Fibroblast of lung (primary cell): ENCODE results near the gene NYAP1. TPM values are rescaled to one million over a fixed set of nuclear protein-coding genes. Genes with fewer than 3 reads are reported as not detected.

Experiments used
- DNase-seq, 2 donors: peaks; one replicate each; pipeline versions ENCODE4 v3.0.0 to v3.0.0-alpha.2; 2010; ENCODE audit warnings: low read depth in 2 of 2
- H2AFZ ChIP-seq: 2 replicates; pipeline ENCODE4 v1.5.1; 2012; ENCODE audit warnings: low read length, control low read depth, inconsistent platforms
- H3K27ac ChIP-seq: 2 replicates; pipeline ENCODE4 v1.5.1; 2011; ENCODE audit warnings: low read length, control low read depth; ENCODE audit not compliant: insufficient read depth
- H3K27me3 ChIP-seq: 2 replicates; pipeline ENCODE4 v1.5.1; 2011; ENCODE audit warnings: mild to moderate bottlenecking, low read length; ENCODE audit not compliant: control insufficient read depth, insufficient read depth
- H3K36me3 ChIP-seq: 2 replicates; pipeline ENCODE4 v1.5.1; 2011; ENCODE audit warnings: low read length; ENCODE audit not compliant: control insufficient read depth, insufficient read depth
- H3K4me1 ChIP-seq: 2 replicates; pipeline ENCODE4 v1.5.1; 2011; ENCODE audit warnings: low read length; ENCODE audit not compliant: control insufficient read depth, insufficient read depth; ENCODE audit errors: extremely low read depth
- H3K4me2 ChIP-seq: 2 replicates; pipeline ENCODE4 v1.5.1; 2011; ENCODE audit warnings: low read length, control low read depth; ENCODE audit not compliant: insufficient read depth; ENCODE audit errors: extremely low read depth
- H3K4me3 ChIP-seq, 4 experiments: fragments of 200-600 bp in 1 of 4; sonication (generic) in 1 of 4; replicated peaks in 1 of 4; 2 replicates each; pipeline ENCODE4 v1.5.1; 2011 to 2016; ENCODE audit warnings: low read length in 4 of 4, low read depth in 3 of 4, mild to moderate bottlenecking in 3 of 4, control low read depth in 2 of 4, inconsistent platforms in 1 of 4, mixed read lengths in 1 of 4; ENCODE audit not compliant: insufficient read depth in 1 of 4; ENCODE audit errors: control extremely low read depth in 1 of 4
- H3K79me2 ChIP-seq: 2 replicates; pipeline ENCODE4 v1.5.1; 2012; ENCODE audit warnings: mild to moderate bottlenecking, low read length, inconsistent platforms; ENCODE audit not compliant: control insufficient read depth, insufficient read depth
- H3K9ac ChIP-seq: 2 replicates; pipeline ENCODE4 v1.5.1; 2011; ENCODE audit warnings: mild to moderate bottlenecking, low read length, control low read depth; ENCODE audit not compliant: insufficient read depth
- H3K9me3 ChIP-seq: 2 replicates; pipeline ENCODE4 v1.5.1; 2012; ENCODE audit warnings: low read depth, low read length; ENCODE audit not compliant: control insufficient read depth, insufficient read depth
- H4K20me1 ChIP-seq: 2 replicates; pipeline ENCODE4 v1.5.1; 2011; ENCODE audit warnings: low read length; ENCODE audit not compliant: control insufficient read depth, insufficient read depth; ENCODE audit errors: extremely low read depth
- EZH2 ChIP-seq: IDR thresholded peaks from 2 replicates; pipeline ENCODE4 v1.5.1; 2012; ENCODE audit warnings: low read length, control low read depth, mild to moderate bottlenecking; ENCODE audit errors: missing control alignments
- polyA plus RNA-seq, 2 donors: library from polyadenylated mRNA; depleted of rRNA in 1 of 2; stranded (reverse) in 1 of 2; unstranded in 1 of 2; fragments of >200 nt; gene quantifications; 2 replicates each; pipeline ENCODE4 v1.2.1, GENCODE V29; 2011 to 2012; ENCODE audit warnings: missing spikeins in 1 of 2
- total RNA-seq: library from RNA; depleted of rRNA; stranded (reverse); fragments of >200 nt; gene quantifications from 2 replicates; pipeline ENCODE4 v1.2.1, GENCODE V29; 2014
- TF ChIP-seq, protein P1 (sequence below), 2 donors: IDR thresholded peaks in 1 of 2; conservative IDR thresholded peaks in 1 of 2; 1 replicate in 1 of 2; 2 replicates in 1 of 2; pipeline ENCODE4 v1.5.1; 2011 to 2012; ENCODE audit warnings: low read length in 2 of 2, control low read depth in 1 of 2, inconsistent platforms in 1 of 2, low read depth in 1 of 2, mild to moderate bottlenecking in 1 of 2

Gene NYAP1
- total and polyA plus RNA-seq, 2 donors (not counting 1 experiment from before 2014, with no cell fraction given): 0.18 to 0.33 TPM

DNA sequence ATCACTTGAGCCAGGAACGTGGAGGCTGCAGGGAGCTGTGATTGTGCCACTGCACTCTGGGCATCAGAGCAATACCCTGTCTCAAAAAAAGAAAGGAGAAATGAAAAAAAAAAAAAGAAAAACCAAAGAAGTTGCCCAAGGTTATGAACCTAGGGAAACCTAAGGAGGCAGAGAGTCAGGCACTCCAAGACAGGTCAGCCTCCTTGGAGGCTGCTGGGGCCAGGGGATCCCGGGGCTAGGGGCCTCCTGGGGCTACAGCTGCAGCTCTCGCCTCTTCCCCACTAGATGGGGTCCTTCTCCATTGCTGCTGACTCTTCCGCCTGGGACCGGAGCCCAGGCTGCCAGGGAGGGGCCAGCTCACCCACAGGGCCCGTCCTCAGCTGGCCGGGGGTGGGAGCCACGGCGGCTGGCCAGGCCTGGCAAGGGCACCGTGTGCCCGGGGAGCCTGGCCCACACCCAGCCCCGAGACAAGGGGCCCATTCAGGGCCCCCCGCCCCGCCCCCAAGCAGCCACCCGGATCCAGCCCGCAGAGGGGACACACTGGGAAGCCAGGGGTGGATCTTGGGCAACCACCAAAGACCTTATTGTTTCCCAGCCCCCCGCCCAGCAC lies 17.9 kb upstream of the NYAP1 start:
- Histone ChIP-seq H3K36me3 (peaks cover 10% of the 10 kb centered on the region), H3K4me3 (no peak overlapping the region), H3K9me3 (no peaks in the 10 kb centered on the region), H3K27me3 (no peaks in the 10 kb centered on the region), H2AFZ (no peak overlapping the region), H3K4me1 (peaks cover 2% of the 10 kb centered on the region), H3K79me2 (no peaks in the 10 kb centered on the region), H3K9ac (no peak overlapping the region), H3K27ac (no peak overlapping the region), H4K20me1 (no peaks in the 10 kb centered on the region), H3K4me2 (no peak overlapping the region)
- DNase-seq: peak; percentile 74 to 79
- TF ChIP-seq, protein P1, sequence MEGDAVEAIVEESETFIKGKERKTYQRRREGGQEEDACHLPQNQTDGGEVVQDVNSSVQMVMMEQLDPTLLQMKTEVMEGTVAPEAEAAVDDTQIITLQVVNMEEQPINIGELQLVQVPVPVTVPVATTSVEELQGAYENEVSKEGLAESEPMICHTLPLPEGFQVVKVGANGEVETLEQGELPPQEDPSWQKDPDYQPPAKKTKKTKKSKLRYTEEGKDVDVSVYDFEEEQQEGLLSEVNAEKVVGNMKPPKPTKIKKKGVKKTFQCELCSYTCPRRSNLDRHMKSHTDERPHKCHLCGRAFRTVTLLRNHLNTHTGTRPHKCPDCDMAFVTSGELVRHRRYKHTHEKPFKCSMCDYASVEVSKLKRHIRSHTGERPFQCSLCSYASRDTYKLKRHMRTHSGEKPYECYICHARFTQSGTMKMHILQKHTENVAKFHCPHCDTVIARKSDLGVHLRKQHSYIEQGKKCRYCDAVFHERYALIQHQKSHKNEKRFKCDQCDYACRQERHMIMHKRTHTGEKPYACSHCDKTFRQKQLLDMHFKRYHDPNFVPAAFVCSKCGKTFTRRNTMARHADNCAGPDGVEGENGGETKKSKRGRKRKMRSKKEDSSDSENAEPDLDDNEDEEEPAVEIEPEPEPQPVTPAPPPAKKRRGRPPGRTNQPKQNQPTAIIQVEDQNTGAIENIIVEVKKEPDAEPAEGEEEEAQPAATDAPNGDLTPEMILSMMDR (conservative IDR thresholded peaks at IDR 0.05 in 1 of 2, IDR thresholded peaks at IDR 0.05 in 1 of 2; ENCODE audit: low read depth in 1 of 2, low read length in 2 of 2): peak; percentile 66 to 76
- TF ChIP-seq EZH2: no peak

DNA sequence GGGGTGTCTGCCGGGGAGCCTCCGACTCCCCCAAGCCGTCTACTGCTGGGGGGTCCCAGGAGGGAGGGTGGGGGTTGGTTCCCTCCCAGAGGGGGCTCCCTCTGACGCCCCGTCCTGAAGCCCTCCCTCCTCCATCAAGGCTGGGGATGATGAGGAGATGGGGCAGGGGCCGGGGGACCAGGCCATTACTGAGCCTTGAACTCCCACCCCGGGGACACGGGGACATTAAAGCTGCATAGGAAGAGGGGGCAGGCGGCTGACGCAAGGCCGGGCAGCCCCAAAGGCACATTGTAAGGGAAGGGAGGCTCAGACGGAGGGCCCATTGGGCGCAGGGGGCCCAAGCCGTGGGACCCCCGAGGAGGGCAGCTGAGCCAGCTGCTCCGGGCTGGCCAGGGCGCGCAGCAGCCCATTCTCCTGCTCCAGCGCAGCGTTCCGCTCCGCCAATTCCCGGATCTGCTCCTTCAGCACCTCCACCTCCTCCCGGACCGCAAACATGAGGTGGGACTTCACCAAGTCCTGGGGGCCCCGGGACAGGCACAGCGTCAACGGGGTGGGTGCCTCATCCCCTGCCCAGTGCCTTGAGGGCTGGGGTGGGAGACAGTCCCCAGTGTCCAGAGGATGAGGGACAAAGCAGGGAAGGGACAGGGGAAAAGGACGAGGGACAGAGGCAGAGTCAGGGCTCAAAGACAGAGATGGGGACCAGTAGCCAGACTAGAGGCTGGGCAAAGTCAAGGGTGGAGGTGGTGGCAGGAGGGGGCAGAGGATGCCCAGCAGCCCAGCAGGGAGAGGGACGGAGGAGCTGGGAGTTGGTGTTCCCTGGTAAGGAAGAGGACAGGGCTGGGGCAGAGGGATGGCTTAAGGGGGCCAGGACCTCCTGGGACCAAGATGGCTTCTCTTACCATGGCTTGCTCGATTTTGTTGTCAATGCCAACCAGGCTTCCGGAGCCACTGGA lies 16.8 kb upstream of the NYAP1 start:
- H3K36me3 ChIP-seq: peaks cover 11% of the 10 kb centered on the region
- H3K79me2 ChIP-seq: no peaks in the 10 kb centered on the region
- H4K20me1 ChIP-seq: no peaks in the 10 kb centered on the region
- H3K27me3 ChIP-seq: no peaks in the 10 kb centered on the region
- peaks cover 2% of the 10 kb centered on the region for H3K4me1 ChIP-seq
- H3K27ac ChIP-seq: no peak overlapping the region
- no peak overlapping the region for H3K9ac ChIP-seq
- H3K4me2 ChIP-seq: no peak overlapping the region
- TF ChIP-seq, protein P1 (conservative IDR thresholded peaks at IDR 0.05 in 1 of 2, IDR thresholded peaks at IDR 0.05 in 1 of 2; ENCODE audit: low read depth in 1 of 2, low read length in 2 of 2): no peak
- no peak for TF ChIP-seq EZH2
- no peaks in the 10 kb centered on the region for H3K9me3 ChIP-seq
- no peak overlapping the region for H2AFZ ChIP-seq
- DNase-seq: no peak
- H3K4me3 ChIP-seq: no peak overlapping the region

DNA sequence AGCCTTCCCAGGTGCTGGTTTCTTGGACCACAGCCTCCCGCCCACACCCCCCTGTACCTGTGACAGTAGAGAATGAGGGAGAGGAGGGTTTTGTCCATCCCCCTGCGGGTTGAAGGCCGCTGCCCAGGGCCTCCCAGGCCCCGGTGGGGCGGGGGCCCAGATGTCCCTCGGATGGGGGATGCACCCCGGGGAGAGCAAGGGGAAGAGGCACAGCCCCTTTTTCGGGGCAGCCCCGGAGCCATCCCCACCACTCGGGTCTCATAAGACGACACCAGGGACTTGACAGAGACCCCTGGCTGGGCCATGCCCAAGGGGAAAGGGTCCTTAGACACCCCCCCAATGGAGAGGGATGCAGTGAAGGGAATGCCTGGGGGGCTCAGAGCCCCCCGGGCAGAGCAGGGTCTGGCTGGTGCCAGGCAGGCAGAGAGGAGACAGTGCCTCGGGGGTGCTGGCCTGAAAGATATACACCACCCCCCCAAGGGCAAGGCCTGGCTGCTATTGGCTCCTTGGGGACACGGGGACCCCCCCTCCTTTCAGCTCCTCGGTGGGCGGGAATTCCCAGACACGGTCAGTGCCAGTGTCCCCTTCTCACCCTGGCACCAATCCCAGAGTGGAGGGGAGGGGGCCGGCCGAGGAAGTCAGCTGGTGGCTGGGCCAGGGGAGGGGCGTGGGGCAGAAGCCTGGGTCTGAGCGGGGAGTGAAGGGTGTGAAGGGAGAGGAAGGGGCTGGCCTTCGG lies 15.9 kb upstream of the NYAP1 start:
- no peak for DNase-seq
- TF ChIP-seq, protein P1 (conservative IDR thresholded peaks at IDR 0.05 in 1 of 2, IDR thresholded peaks at IDR 0.05 in 1 of 2; ENCODE audit: low read depth in 1 of 2, low read length in 2 of 2): no peak
- no peak for TF ChIP-seq EZH2

More for the DNA sequence above, 15.9 kb upstream of the NYAP1 start:
- Histone ChIP-seq H3K36me3 (peaks cover 13% of the 10 kb centered on the region), H3K4me3 (no peak overlapping the region), H2AFZ (no peak overlapping the region), H3K9me3 (no peaks in the 10 kb centered on the region), H3K27ac (no peak overlapping the region), H3K9ac (no peak overlapping the region), H3K27me3 (no peaks in the 10 kb centered on the region), H4K20me1 (no peaks in the 10 kb centered on the region), H3K79me2 (no peaks in the 10 kb centered on the region), H3K4me2 (no peak overlapping the region), H3K4me1 (peaks cover 2% of the 10 kb centered on the region)
